Caco-2 (cell line): ENCODE measurements around the gene MFRP. TPM values are rescaled to one million over a fixed set of nuclear protein-coding genes. Genes with fewer than 3 reads are reported as not detected.
A peak's percentile ranks its signal among the peaks of the same experiment; 100 is the strongest.

Experiments
- BruUV-seq: library from RNA; stranded (reverse); fragments of 400-500 nt; replicated peaks from 2 replicates; lab custom pipeline; 2021; lab: Mats Ljungman, UMichigan
- CTCF ChIA-PET: fragments of 300-600 bp; sonication (Branson Sonifier 250); formaldehyde crosslinking; loops from one replicate; lab custom pipeline; 2022; ENCODE audit warnings: antibody characterized with exemption; lab: Charles Lee
- POLR2A ChIA-PET: fragments of 300-600 bp; sonication (Branson Sonifier 250); formaldehyde crosslinking; loops from one replicate; lab custom pipeline; 2022; ENCODE audit warnings: antibody characterized with exemption; lab: Charles Lee
- DNase-seq, 2 experiments: peaks; one replicate each; pipeline versions ENCODE4 v3.0.0 to v3.0.0-alpha.2; 2020 to 2022
- H3K27me3 ChIP-seq: replicated peaks from 2 replicates; pipeline ENCODE4 v1.6.0; 2011; ENCODE audit warnings: low read length; ENCODE audit not compliant: control insufficient read depth, insufficient read depth
- H3K36me3 ChIP-seq: 2 replicates; pipeline ENCODE4 v1.5.1; 2011; ENCODE audit warnings: low read length; ENCODE audit not compliant: control insufficient read depth, insufficient read depth
- H3K4me1 ChIP-seq: fragments of 250-450 bp; sonication (Bioruptor Pico); 2 replicates; pipeline ENCODE4 v1.5.1; 2020; ENCODE audit warnings: mild to moderate bottlenecking
- H3K4me3 ChIP-seq: 2 replicates; pipeline ENCODE4 v1.5.1; 2011; ENCODE audit warnings: low read depth, mild to moderate bottlenecking, control low read depth, low read length
- H3K9me3 ChIP-seq: fragments of 250-450 bp; sonication (Bioruptor Pico); 2 replicates; pipeline ENCODE4 v1.5.1; 2020; ENCODE audit warnings: mild to moderate bottlenecking, moderate library complexity
- H3K27ac Mint-ChIP-seq: one replicate; pipeline ENCODE4 v1.8.0; 2022; ENCODE audit warnings: mixed read lengths; ENCODE audit not compliant: unreplicated experiment
- H3K27me3 Mint-ChIP-seq: one replicate; pipeline ENCODE4 v1.8.0; 2022; ENCODE audit warnings: mixed read lengths; ENCODE audit not compliant: insufficient read depth, unreplicated experiment
- H3K36me3 Mint-ChIP-seq: one replicate; pipeline ENCODE4 v1.8.0; 2022; ENCODE audit warnings: mild to moderate bottlenecking, mixed read lengths; ENCODE audit not compliant: insufficient read depth, unreplicated experiment
- H3K4me1 Mint-ChIP-seq: one replicate; pipeline ENCODE4 v1.8.0; 2022; ENCODE audit warnings: low read depth, mixed read lengths; ENCODE audit not compliant: unreplicated experiment
- H3K4me3 Mint-ChIP-seq: one replicate; pipeline ENCODE4 v1.8.0; 2022; ENCODE audit warnings: mild to moderate bottlenecking, moderate library complexity, mixed read lengths; ENCODE audit not compliant: unreplicated experiment
- H3K9me3 Mint-ChIP-seq: one replicate; pipeline ENCODE4 v1.8.0; 2022; ENCODE audit warnings: mixed read lengths; ENCODE audit not compliant: unreplicated experiment
- CTCF ChIP-seq, 2 experiments: fragments of 200-600 bp in 1 of 2; IDR thresholded peaks; 1 replicate in 1 of 2; 2 replicates in 1 of 2; pipeline versions ENCODE4 v1.5.1 to v1.8.0; 2011 to 2022; ENCODE audit warnings: antibody characterized with exemption in 1 of 2, control low read depth in 1 of 2, inconsistent platforms in 1 of 2, low read depth in 1 of 2, low read length in 1 of 2, mild to moderate bottlenecking in 1 of 2, moderate library complexity in 1 of 2; ENCODE audit not compliant: insufficient read depth in 1 of 2, severe bottlenecking in 1 of 2, unreplicated experiment in 1 of 2
- intact Hi-C: fragments of 100-400 bp; cut with micrococcal nuclease; formaldehyde crosslinking; loops from one replicate; pipeline ENCODE4 v1.10.0; 2022; ENCODE audit not compliant: unreplicated experiment
- total RNA-seq: library from RNA; stranded (reverse); gene quantifications from 2 replicates; pipeline ENCODE4 v1.2.3, GENCODE V29; 2022

MFRP gene
- total RNA-seq, 1 experiment from 2014 or later = not detected

GRCh38 chr11:119368121-119369034 lies 21.9 kb upstream of the MFRP start:
- no TSS peak for BruUV-seq
- peak overlapping the region; percentile 69 for H3K4me3 Mint-ChIP-seq
- Histone ChIP-seq H3K9me3 (no peaks in the 10 kb centered on the region), H3K27me3 (no peaks in the 10 kb centered on the region), H3K36me3 (no peaks in the 10 kb centered on the region), H3K4me1 (peaks cover 63% of the 10 kb centered on the region), H3K4me3 (peak overlapping the region; percentile 10)
- no peaks in the 10 kb centered on the region for H3K27me3 Mint-ChIP-seq
- no peak for TF ChIP-seq CTCF (IDR thresholded peaks at IDR 0.05; ENCODE audit: insufficient read depth in 1 of 2, low read depth in 1 of 2, low read length in 1 of 2, severe bottlenecking in 1 of 2, unreplicated experiment in 1 of 2)
- peaks cover 62% of the 10 kb centered on the region for H3K4me1 Mint-ChIP-seq
- CTCF ChIA-PET = interaction anchor here (0.8 to 11.8 kb wide), 11 partner anchors 10 to 166 kb away, joined by 3 to 220 read pairs (median 6); partner anchors contain the start of genes C1QTNF5, CBL, MCAM and USP2
- peak; percentile 87 to 89 for DNase-seq
- POLR2A ChIA-PET = interaction anchor here (1.0 to 1.8 kb wide), 6 partner anchors 10 to 283 kb away, joined by 3 to 7 read pairs (median 4); partner anchors contain the start of genes C1QTNF5, HMBS and RNF26
- no peaks in the 10 kb centered on the region for H3K9me3 Mint-ChIP-seq
- peak overlapping the region; percentile 93 for H3K27ac Mint-ChIP-seq
- H3K36me3 Mint-ChIP-seq = no peaks in the 10 kb centered on the region
- intact Hi-C loops = loop anchor here (2.0 kb wide), 1 partner anchor 16 kb away; no protein-coding TSS in a partner anchor

- H3K36me3 ChIP-seq = no peaks in the 10 kb centered on the region
- no peaks in the 10 kb centered on the region for H3K9me3 Mint-ChIP-seq
- no peak for TF ChIP-seq CTCF (IDR thresholded peaks at IDR 0.05; ENCODE audit: insufficient read depth in 1 of 2, low read depth in 1 of 2, low read length in 1 of 2, severe bottlenecking in 1 of 2, unreplicated experiment in 1 of 2)
- no peak for DNase-seq
- H3K36me3 Mint-ChIP-seq = no peaks in the 10 kb centered on the region
- peak overlapping the region; percentile 93 for H3K27ac Mint-ChIP-seq
- H3K4me3 ChIP-seq = no peak overlapping the region
- peaks cover 70% of the 10 kb centered on the region for H3K4me1 ChIP-seq
- H3K9me3 ChIP-seq = no peaks in the 10 kb centered on the region
- H3K4me3 Mint-ChIP-seq = peak overlapping the region; percentile 69
- peaks cover 66% of the 10 kb centered on the region for H3K4me1 Mint-ChIP-seq
- no peaks in the 10 kb centered on the region for H3K27me3 ChIP-seq
- H3K27me3 Mint-ChIP-seq = no peaks in the 10 kb centered on the region
- intact Hi-C loops = loop anchor here (2.0 kb wide), 1 partner anchor 15 kb away; no protein-coding TSS in a partner anchor
- BruUV-seq = no TSS peak
- CTCF ChIA-PET = interaction anchor here (1.1 to 11.8 kb wide), 7 partner anchors 13 to 162 kb away, joined by 3 to 220 read pairs (median 8); partner anchors contain the start of genes C1QTNF5, CBL and USP2
- POLR2A ChIA-PET = interaction anchor here (1.0 to 1.8 kb wide), 5 partner anchors 26 to 283 kb away, joined by 3 to 7 read pairs (median 6); partner anchors contain the start of genes C1QTNF5, HMBS and RNF26
These were observed 21.2 kb upstream of the MFRP start for GRCh38 chr11:119367661-119368120.
